NCI-H345 (cell line): ENCODE data around the gene PAK4.
"Not testable (repeated sequence)": the region's sequence is repeated elsewhere in the genome, so short reads cannot be mapped to it uniquely, and the experiment has no call there.

Source experiments
- DNase-seq: peaks from one replicate; lab custom pipeline; 2025; lab: John Stamatoyannopoulos, UW

Gene PAK4

GRCh38 chr19:39207293-39207836 lies 81.8 kb downstream of the PAK4 start:
- DNase-seq: no peak

- no peak for DNase-seq
Observed at GRCh38 chr19:39208175-39208795, 82.7 kb downstream of the PAK4 start.

GRCh38 chr19:39209196-39209595 lies 83.6 kb downstream of the PAK4 start:
- no peak for DNase-seq

GRCh38 chr19:39211731-39212374 lies 86.3 kb downstream of the PAK4 start:
- no peak for DNase-seq

GRCh38 chr19:39212375-39212742 lies 86.8 kb downstream of the PAK4 start:
- DNase-seq: peak; percentile 35

- DNase-seq: not testable (repeated sequence)
Observed at GRCh38 chr19:39215323-39215722, 89.7 kb downstream of the PAK4 start.

GRCh38 chr19:39217094-39217493 lies 91.5 kb downstream of the PAK4 start:
- no peak for DNase-seq

GRCh38 chr19:39218230-39219007 lies 92.8 kb downstream of the PAK4 start:
- DNase-seq: peak; percentile 77

GRCh38 chr19:39219108-39219507 lies 93.5 kb downstream of the PAK4 start:
- not testable (repeated sequence) for DNase-seq

- DNase-seq: no peak
Observed at GRCh38 chr19:39223703-39224279, 98.2 kb downstream of the PAK4 start.

- no peak for DNase-seq
Observed at GRCh38 chr19:39224910-39225309, 99.3 kb downstream of the PAK4 start.
